GM18951 (cell line): ENCODE results near the gene MDFIC.

ENCODE experiments used
- POLR2A ChIP-seq: IDR thresholded peaks from 4 replicates; pipeline ENCODE4 v1.6.1; 2011; ENCODE audit warnings: mild to moderate bottlenecking; ENCODE audit not compliant: insufficient read length, insufficient read depth; ENCODE audit errors: extremely low read depth
- in situ Hi-C: fragments of 300-500 bp; cut with MboI; formaldehyde crosslinking; loops from one replicate; pipeline ENCODE4 v1.12.0; 2022; ENCODE audit warnings: low sequenced_read_pairs, mixed read lengths, inconsistent platforms; ENCODE audit not compliant: unreplicated experiment

Gene MDFIC

GRCh38 chr7:115004121-115004520 is 82.2 kb downstream of the MDFIC start:
- in situ Hi-C loops, result no loop called here
- no peak for TF ChIP-seq POLR2A

GRCh38 chr7:115005251-115005650 is 83.4 kb downstream of the MDFIC start:
- no peak for TF ChIP-seq POLR2A
- in situ Hi-C loops, result no loop called here

GRCh38 chr7:115005953-115006352 is 84.1 kb downstream of the MDFIC start:
- in situ Hi-C loops, result no loop called here
- no peak for TF ChIP-seq POLR2A

DNA sequence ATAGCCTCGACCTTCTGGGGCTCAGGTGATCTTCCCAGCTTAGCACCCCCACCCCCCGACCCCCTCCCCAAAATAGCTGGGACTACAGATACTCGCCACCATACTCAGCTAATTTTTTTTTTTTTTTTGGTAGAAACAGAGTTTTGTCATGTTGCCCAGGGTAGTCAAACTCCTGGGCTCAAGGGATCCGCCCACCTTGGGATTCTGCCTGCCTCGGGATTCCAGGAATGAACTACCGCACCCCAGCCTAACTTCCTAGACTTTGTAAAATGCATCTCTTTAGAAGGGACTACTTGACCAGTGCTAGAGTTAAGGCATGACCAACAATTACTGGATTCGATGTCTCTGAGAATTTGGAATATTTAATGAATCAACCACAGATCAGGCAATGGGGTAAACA is 85.9 kb downstream of the MDFIC start:
- TF ChIP-seq POLR2A, result no peak
- in situ Hi-C loops, result no loop called here

DNA sequence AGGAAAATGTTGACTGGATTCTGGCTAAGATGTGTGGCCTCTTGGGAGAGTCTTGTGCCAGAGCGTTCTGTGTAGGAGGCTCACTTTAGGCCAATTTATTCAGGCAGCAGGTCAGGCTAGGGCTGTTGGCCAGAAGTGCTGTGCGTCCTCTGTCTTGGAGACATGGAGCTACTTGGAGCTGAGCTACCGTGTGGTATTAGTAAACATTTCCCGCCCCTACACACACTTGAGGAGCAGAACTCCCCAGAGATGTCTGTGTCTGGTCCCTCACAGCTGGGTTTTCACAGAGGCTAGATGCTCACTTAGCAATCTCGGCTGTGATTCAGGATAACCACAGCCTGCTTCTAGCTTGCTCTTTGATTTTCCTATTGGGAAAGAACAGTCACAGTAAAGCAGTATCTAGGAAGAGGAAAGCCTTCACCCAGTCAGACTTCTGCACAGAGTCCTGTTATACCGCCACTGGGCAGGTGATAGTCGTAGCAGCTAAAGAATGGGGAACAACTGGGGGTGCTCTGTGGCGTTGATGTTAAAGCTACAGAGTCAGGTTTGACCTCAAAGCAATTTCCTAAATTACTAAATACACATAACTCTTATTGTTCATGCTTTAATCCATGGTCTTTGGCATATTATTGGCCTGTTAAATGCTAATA is 86.7 kb downstream of the MDFIC start:
- in situ Hi-C loops, result no loop called here
- no peak for TF ChIP-seq POLR2A

DNA sequence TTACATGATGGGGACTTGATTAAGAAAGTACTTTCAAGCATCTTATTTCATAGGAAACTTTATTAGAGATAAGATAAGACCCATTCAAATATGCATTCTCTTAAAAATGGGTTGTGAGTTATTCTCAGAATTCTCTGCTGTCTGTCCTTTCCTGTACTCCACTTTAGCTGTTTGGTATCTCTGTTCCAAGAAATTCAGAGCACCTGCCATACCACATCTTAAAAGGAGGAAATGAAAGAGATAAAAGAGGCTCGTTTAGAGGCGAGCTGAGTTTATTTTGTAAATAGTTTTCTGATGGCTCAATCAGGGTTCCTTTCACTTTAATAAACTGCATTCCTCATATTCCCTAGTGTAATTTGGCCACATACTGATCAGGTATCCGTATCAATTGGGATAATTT is 87.2 kb downstream of the MDFIC start:
- TF ChIP-seq POLR2A, result no peak
- in situ Hi-C loops, result no loop called here

DNA sequence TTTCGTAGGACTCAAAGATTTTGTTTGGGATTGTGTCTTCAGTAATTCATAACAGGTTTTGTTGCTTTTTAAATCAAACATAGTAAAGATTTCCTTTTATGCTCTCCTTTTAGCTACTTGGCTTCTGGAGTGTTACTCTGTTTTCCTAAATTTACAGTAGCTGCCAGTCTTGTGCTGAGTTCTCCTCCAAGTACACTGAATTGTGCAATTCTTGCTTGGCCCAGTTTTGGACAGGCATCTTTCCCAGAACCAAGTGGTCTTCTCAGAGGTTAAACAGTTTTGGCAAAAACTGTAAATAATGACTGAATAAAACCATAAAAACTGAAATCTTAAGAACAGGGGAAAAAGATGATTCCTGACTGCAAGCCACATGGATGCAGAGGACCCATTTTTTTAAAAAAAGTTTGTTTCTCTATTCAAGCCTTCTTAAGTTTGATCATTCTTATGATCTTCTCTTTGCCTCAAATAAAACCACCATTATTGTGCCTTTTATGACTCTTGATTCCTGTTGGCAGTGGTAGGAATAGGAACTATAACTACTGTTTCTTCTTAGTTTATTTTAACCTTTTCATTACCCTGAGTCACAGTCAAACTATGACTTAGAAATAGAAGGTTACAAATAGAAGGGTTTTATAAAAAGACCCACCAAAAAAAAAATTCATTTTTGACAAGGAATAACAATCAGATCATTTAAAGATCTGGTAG is 88.0 kb downstream of the MDFIC start:
- no peak for TF ChIP-seq POLR2A
- in situ Hi-C loops, result no loop called here

DNA sequence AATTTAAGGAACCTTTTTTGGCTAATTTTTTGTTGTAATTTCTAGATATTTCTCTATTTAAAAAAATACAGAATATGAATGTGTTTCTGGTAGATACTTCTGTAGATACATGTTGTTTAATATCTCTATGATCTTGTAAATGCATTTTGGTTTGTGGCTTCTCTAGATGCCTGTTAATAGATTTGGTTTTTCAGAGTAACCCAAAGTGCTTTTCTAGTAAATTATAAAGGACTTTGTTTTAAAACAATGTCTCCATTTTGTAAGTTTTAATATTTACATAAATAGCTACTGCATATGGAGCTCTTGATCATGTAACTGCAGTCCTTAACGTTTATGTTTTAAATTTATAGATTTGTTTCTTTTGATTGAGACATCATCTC is 88.5 kb downstream of the MDFIC start:
- in situ Hi-C loops, result no loop called here
- no peak for TF ChIP-seq POLR2A

- in situ Hi-C loops, result no loop called here
These were observed 92.0 kb downstream of the MDFIC start for GRCh38 chr7:115013886-115014285.

DNA sequence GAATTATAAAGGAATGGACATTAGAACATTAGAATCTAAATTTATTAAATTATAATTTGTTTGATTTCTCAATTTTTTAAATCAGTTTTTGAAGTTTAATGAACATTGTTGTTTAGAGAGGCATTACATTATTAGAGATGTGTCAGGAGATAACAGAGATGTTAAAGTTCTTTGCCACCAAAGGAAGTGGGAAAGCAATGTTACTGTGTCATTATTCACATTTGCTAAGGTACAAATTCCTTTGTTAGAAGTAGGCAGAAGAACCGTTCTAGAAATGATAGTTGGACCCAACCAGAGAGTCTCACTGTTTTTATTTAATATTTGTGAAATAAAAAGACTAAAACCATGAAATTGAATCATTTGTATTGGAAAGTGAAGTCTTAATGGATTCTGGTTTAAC is 92.9 kb downstream of the MDFIC start:
- in situ Hi-C loops, result no loop called here
- no peak for TF ChIP-seq POLR2A

More at GRCh38 chr7:115013886-115014285, 92.0 kb downstream of the MDFIC start:
- no peak for TF ChIP-seq POLR2A

- in situ Hi-C loops, result no loop called here
- no peak for TF ChIP-seq POLR2A
These were observed 93.7 kb downstream of the MDFIC start for GRCh38 chr7:115015619-115016018.

DNA sequence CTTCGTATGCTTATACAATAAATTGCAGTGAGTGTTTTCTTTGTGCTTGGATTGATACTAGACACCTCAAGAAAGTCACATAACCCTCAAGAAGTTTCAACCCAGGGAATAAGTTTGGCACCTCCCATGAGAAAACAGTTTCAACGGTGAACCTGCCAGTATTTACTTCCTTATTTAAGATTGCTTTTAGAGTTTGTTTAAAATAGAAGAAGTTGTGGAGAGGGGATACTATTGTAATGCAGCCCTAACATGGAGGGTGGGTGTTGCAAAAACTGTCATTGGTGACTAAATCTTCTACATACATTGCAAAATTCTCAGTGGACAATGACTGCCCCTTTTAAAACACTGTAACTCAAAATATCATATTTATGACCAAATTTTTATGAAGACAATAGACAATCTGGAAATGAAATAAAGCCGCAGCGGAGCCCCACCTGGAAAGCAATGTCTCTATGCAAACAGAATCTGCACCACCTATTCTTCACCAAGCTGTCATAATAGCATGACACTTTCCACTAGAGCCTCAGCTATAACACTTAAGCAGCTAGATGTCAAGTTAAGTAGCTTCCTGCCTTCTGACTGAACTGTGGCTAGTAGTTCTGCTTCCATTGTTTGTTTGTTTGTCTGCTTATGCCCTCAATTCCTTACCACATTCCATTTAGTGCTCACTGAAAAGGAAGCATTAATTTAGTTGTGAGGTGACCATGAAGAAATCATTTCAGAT is 98.2 kb downstream of the MDFIC start:
- in situ Hi-C loops, result no loop called here
- no peak for TF ChIP-seq POLR2A

DNA sequence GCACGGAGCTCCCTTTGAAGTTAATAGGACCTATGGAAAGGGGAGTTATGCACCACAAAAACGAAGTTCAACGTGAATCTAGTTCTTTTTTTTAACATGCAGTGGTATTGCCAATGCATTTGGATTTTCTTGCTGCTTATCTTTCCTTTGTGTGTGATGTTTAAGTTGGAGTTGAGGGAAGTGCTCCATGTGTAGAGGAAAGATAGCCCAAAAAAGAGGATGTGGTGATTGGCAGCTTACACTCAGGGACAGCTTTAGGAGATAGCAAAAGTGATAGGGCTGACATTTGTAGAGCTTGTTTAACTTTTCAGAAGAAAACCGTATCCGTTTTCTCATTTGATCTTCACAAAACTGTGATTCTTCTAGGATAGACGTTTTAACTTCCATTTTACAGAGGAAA is 101.3 kb downstream of the MDFIC start:
- in situ Hi-C loops, result no loop called here
- no peak for TF ChIP-seq POLR2A

DNA sequence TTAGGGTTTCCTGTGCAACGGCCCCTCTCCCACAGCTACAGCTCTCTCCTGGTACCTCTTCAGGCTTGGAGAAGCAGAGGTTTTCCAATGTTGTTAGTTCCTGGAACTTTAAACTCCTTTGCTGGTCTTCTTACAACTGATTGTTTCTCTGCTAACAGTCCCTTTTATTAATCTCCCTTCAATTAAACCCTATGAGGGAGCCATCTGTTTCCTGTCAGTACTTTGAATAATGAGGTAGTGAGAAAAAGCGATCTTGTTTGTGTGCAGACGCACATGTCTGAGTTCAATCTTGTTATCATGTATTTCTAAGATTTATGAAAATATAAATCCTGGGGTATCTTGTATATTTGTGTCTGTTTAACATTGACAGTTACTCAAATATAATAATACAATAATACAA is 102.4 kb downstream of the MDFIC start:
- no peak for TF ChIP-seq POLR2A
- in situ Hi-C loops, result no loop called here
